Memory B cell (primary cell): ENCODE results near the gene CLEC3B.

Source experiments
- ATAC-seq: fragments of 150-1000 bp; cut with Tn5 transposase; 2 replicates; pipeline ENCODE4 v1.10.0; 2021; ENCODE audit warnings: low read depth, mild to moderate bottlenecking, moderate library complexity
- DNase-seq, 2 donors: peaks; one replicate each; pipeline ENCODE4 v3.0.0; 2022; ENCODE audit warnings: low spot score in 2 of 2
- H3K27ac Mint-ChIP-seq: one replicate; pipeline ENCODE4 v1.8.0; 2022; ENCODE audit warnings: mild to moderate bottlenecking, moderate library complexity, mixed read lengths
- H3K27me3 Mint-ChIP-seq: one replicate; pipeline ENCODE4 v1.8.0; 2022; ENCODE audit warnings: mixed read lengths
- H3K36me3 Mint-ChIP-seq: one replicate; pipeline ENCODE4 v1.8.0; 2022; ENCODE audit warnings: mild to moderate bottlenecking, mixed read lengths
- H3K4me1 Mint-ChIP-seq: one replicate; pipeline ENCODE4 v1.8.0; 2022; ENCODE audit warnings: mixed read lengths
- H3K4me3 Mint-ChIP-seq: one replicate; pipeline ENCODE4 v1.8.0; 2022; ENCODE audit warnings: mild to moderate bottlenecking, moderate library complexity, mixed read lengths
- H3K9me3 Mint-ChIP-seq: one replicate; pipeline ENCODE4 v1.8.0; 2022; ENCODE audit warnings: mixed read lengths

The CLEC3B gene

GRCh38 chr3:45055411-45056143 lies 29.5 kb downstream of the CLEC3B start:
- no peak for ATAC-seq
- no peaks in the 10 kb centered on the region for H3K9me3 Mint-ChIP-seq
- no peak overlapping the region for H3K4me3 Mint-ChIP-seq
- no peaks in the 10 kb centered on the region for H3K4me1 Mint-ChIP-seq
- H3K36me3 Mint-ChIP-seq, result no peaks in the 10 kb centered on the region
- H3K27me3 Mint-ChIP-seq, result peaks cover 13% of the 10 kb centered on the region
- H3K27ac Mint-ChIP-seq, result no peak overlapping the region
- DNase-seq, result no peak

GRCh38 chr3:45056608-45057301 lies 30.7 kb downstream of the CLEC3B start:
- Mint-ChIP-seq H3K9me3 (no peaks in the 10 kb centered on the region), H3K36me3 (no peaks in the 10 kb centered on the region), H3K4me3 (no peak overlapping the region), H3K27me3 (peaks cover 11% of the 10 kb centered on the region), H3K27ac (no peak overlapping the region), H3K4me1 (no peaks in the 10 kb centered on the region)
- DNase-seq (no peak), ATAC-seq (no peak)

GRCh38 chr3:45057557-45057956 lies 31.5 kb downstream of the CLEC3B start:
- ATAC-seq (no peak), DNase-seq (no peak)
- Mint-ChIP-seq H3K36me3 (no peaks in the 10 kb centered on the region), H3K9me3 (no peaks in the 10 kb centered on the region), H3K4me3 (no peak overlapping the region), H3K4me1 (no peaks in the 10 kb centered on the region), H3K27me3 (peaks cover 9% of the 10 kb centered on the region), H3K27ac (no peak overlapping the region)

- Mint-ChIP-seq H3K4me1 (no peaks in the 10 kb centered on the region), H3K27ac (no peak overlapping the region), H3K9me3 (no peaks in the 10 kb centered on the region), H3K4me3 (no peak overlapping the region), H3K27me3 (peaks cover 9% of the 10 kb centered on the region), H3K36me3 (no peaks in the 10 kb centered on the region)
- ATAC-seq, result no peak
- no peak for DNase-seq
Measured at GRCh38 chr3:45059132-45059531, 33.0 kb downstream of the CLEC3B start.

- ATAC-seq (no peak), DNase-seq (no peak)
- Mint-ChIP-seq H3K36me3 (no peaks in the 10 kb centered on the region), H3K4me1 (peaks cover 2% of the 10 kb centered on the region), H3K4me3 (no peak overlapping the region), H3K27me3 (peaks cover 11% of the 10 kb centered on the region), H3K27ac (no peak overlapping the region), H3K9me3 (no peaks in the 10 kb centered on the region)
Measured at GRCh38 chr3:45060165-45060892, 34.2 kb downstream of the CLEC3B start.

- DNase-seq (no peak), ATAC-seq (no peak)
- H3K36me3 Mint-ChIP-seq, result no peaks in the 10 kb centered on the region
- H3K4me3 Mint-ChIP-seq, result no peak overlapping the region
- H3K27ac Mint-ChIP-seq, result no peak overlapping the region
- H3K4me1 Mint-ChIP-seq, result peaks cover 2% of the 10 kb centered on the region
- peaks cover 6% of the 10 kb centered on the region for H3K27me3 Mint-ChIP-seq
- H3K9me3 Mint-ChIP-seq, result no peaks in the 10 kb centered on the region
Measured at GRCh38 chr3:45062697-45063070, 36.6 kb downstream of the CLEC3B start.

- H3K27ac Mint-ChIP-seq, result no peak overlapping the region
- H3K4me1 Mint-ChIP-seq, result peaks cover 2% of the 10 kb centered on the region
- H3K4me3 Mint-ChIP-seq, result no peak overlapping the region
- H3K9me3 Mint-ChIP-seq, result no peaks in the 10 kb centered on the region
- no peak for ATAC-seq
- H3K27me3 Mint-ChIP-seq, result peaks cover 8% of the 10 kb centered on the region
- no peaks in the 10 kb centered on the region for H3K36me3 Mint-ChIP-seq
- DNase-seq, result no peak
Measured at GRCh38 chr3:45064512-45065372, 38.6 kb downstream of the CLEC3B start.

GRCh38 chr3:45065373-45065720 lies 39.2 kb downstream of the CLEC3B start:
- Mint-ChIP-seq H3K27ac (no peak overlapping the region), H3K9me3 (no peaks in the 10 kb centered on the region), H3K36me3 (no peaks in the 10 kb centered on the region), H3K27me3 (peaks cover 8% of the 10 kb centered on the region), H3K4me3 (no peak overlapping the region), H3K4me1 (peaks cover 2% of the 10 kb centered on the region)
- DNase-seq, result no peak
- ATAC-seq, result no peak

GRCh38 chr3:45066109-45066801 lies 40.2 kb downstream of the CLEC3B start:
- DNase-seq (no peak), ATAC-seq (no peak)
- Mint-ChIP-seq H3K9me3 (no peaks in the 10 kb centered on the region), H3K4me1 (peaks cover 2% of the 10 kb centered on the region), H3K27me3 (peaks cover 8% of the 10 kb centered on the region), H3K27ac (no peak overlapping the region), H3K36me3 (no peaks in the 10 kb centered on the region), H3K4me3 (no peak overlapping the region)

GRCh38 chr3:45067486-45067885 lies 41.4 kb downstream of the CLEC3B start:
- H3K27ac Mint-ChIP-seq, result no peak overlapping the region
- H3K27me3 Mint-ChIP-seq, result peaks cover 8% of the 10 kb centered on the region
- no peak overlapping the region for H3K4me3 Mint-ChIP-seq
- H3K36me3 Mint-ChIP-seq, result no peaks in the 10 kb centered on the region
- H3K4me1 Mint-ChIP-seq, result peaks cover 2% of the 10 kb centered on the region
- DNase-seq (no peak), ATAC-seq (no peak)
- no peaks in the 10 kb centered on the region for H3K9me3 Mint-ChIP-seq

GRCh38 chr3:45067941-45068340 lies 41.8 kb downstream of the CLEC3B start:
- no peak for ATAC-seq
- H3K4me1 Mint-ChIP-seq, result peaks cover 2% of the 10 kb centered on the region
- no peak overlapping the region for H3K27ac Mint-ChIP-seq
- H3K27me3 Mint-ChIP-seq, result peaks cover 8% of the 10 kb centered on the region
- H3K9me3 Mint-ChIP-seq, result no peaks in the 10 kb centered on the region
- DNase-seq, result no peak
- no peaks in the 10 kb centered on the region for H3K36me3 Mint-ChIP-seq
- no peak overlapping the region for H3K4me3 Mint-ChIP-seq

- Mint-ChIP-seq H3K27me3 (peaks cover 14% of the 10 kb centered on the region), H3K4me1 (no peaks in the 10 kb centered on the region)
Measured at GRCh38 chr3:45071075-45071474, 45.0 kb downstream of the CLEC3B start.

GRCh38 chr3:45075821-45076625 lies 49.9 kb downstream of the CLEC3B start:
- no peaks in the 10 kb centered on the region for H3K4me1 Mint-ChIP-seq
- H3K27me3 Mint-ChIP-seq, result peaks cover 13% of the 10 kb centered on the region
- H3K4me3 Mint-ChIP-seq, result no peak overlapping the region
- DNase-seq (no peak), ATAC-seq (no peak)
- peaks cover 2% of the 10 kb centered on the region for H3K9me3 Mint-ChIP-seq
- no peak overlapping the region for H3K27ac Mint-ChIP-seq
- H3K36me3 Mint-ChIP-seq, result no peaks in the 10 kb centered on the region

More at GRCh38 chr3:45071075-45071474, 45.0 kb downstream of the CLEC3B start:
- Mint-ChIP-seq H3K9me3 (no peaks in the 10 kb centered on the region), H3K36me3 (no peaks in the 10 kb centered on the region), H3K4me3 (no peak overlapping the region), H3K27ac (no peak overlapping the region)
- ATAC-seq (no peak), DNase-seq (no peak)
